GM12873 (cell line): ENCODE data around the gene FGD5.

Source experiments
- TF ChIP-seq, protein P1 (sequence below): IDR thresholded peaks from 2 replicates; pipeline ENCODE4 v1.5.1; 2012; ENCODE audit warnings: low read depth, mild to moderate bottlenecking, moderate library complexity, low read length, control low read depth; ENCODE audit not compliant: insufficient read depth; ENCODE audit errors: missing control alignments

FGD5 gene

DNA sequence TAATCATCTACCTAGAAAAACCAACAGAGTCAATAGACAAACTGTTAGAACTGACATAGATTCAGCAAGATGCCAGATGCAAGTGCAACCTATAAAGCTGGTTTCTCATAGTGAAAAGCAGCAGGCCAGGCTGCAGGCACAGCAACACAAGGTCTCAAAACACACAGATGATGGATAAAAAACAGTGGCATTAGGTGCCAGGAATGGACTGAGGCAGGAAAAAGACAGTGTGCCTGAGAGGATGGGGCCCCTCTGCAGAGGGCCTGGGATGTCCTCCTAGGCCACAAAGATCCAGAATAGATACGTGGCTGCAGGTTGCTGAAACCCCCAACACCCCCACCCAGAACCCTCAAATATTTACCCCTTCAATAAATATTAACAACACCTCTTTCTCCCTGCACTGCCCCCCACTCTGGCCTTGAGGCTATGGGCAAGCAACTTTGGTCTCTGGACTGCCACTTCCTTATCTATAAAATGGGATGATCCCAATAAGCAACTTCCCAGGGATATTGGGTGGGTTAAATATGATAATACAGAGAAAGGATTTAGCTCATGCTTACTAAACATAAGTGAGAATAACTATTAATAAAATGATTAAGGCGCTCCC lies 35.2 kb upstream of the FGD5 start:
- TF ChIP-seq, protein P1, sequence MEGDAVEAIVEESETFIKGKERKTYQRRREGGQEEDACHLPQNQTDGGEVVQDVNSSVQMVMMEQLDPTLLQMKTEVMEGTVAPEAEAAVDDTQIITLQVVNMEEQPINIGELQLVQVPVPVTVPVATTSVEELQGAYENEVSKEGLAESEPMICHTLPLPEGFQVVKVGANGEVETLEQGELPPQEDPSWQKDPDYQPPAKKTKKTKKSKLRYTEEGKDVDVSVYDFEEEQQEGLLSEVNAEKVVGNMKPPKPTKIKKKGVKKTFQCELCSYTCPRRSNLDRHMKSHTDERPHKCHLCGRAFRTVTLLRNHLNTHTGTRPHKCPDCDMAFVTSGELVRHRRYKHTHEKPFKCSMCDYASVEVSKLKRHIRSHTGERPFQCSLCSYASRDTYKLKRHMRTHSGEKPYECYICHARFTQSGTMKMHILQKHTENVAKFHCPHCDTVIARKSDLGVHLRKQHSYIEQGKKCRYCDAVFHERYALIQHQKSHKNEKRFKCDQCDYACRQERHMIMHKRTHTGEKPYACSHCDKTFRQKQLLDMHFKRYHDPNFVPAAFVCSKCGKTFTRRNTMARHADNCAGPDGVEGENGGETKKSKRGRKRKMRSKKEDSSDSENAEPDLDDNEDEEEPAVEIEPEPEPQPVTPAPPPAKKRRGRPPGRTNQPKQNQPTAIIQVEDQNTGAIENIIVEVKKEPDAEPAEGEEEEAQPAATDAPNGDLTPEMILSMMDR = no peak

DNA sequence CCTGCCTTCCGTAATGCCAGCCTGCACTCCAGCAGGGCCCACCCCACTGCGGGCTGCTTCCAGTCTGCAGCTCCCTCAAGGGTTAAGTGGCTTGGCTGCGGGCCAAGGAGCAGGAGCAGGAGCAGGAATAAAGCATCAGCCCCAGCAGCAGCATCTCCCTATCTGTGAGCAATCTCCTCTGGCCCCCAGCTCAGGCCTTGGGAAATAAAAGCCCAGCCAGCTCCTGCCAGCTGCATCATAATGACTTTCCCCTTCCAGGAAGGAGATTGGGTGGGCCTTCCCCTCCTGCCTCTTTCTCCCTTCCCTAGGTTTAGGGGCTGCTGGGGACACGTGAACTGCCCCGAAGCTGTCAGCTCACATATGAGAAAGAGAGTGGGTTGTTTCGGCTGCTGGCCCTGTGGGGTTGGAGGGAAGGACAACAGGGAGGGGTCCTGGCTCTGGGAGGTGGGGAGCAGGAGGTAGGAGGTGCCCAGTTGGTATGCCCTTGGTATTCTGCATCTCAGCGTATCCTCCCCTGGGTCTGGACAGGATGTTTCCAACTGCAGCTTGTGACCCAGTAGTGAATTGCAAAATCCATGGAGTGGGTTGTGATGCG lies 34.6 kb upstream of the FGD5 start:
- TF ChIP-seq, protein P1 = no peak

DNA sequence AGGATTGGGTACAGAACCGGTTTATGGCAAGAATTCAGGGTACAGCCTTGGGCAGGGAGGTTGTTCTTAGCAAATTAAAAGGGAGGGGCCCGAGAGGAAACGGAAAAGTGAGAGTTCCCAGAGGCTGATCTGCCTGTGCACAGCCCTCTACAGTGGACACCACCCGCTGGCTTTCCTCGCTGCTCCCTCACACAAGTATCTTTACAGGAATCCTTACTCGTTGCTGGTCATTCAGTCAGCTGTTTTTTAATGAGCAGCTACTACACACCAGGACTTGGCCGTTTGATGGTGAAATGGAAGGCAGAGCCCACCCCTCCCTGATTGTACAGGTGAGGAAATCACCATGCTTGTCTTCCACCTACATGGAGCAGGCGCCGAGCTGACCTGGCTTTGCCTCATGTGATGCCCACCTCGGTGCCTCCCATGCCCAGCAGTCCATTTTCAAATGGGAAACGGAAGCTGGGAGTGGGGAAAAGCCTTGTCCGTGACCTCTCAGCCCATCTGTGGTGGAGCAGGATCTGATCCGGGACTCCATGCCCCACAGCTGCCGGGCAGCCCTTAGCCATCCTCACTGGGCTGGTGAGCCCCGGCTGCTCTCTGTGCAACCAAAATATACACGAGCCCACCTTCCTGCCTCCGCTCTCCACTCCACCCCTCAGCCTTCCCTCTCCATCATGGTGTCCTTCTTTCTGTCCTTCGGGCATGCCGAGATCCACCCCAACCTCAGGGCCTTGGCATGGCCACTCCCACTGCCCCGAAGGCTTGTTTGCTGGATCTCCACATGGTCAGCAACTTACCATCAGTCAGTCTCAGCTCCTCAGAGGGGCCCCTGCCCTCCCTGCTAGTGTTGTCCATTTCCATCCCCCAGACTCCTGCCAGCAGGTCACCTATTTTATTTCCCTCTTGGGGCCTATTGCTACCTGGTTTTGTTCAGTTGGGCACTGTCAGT lies 33.3 kb upstream of the FGD5 start:
- TF ChIP-seq, protein P1 = no peak

DNA sequence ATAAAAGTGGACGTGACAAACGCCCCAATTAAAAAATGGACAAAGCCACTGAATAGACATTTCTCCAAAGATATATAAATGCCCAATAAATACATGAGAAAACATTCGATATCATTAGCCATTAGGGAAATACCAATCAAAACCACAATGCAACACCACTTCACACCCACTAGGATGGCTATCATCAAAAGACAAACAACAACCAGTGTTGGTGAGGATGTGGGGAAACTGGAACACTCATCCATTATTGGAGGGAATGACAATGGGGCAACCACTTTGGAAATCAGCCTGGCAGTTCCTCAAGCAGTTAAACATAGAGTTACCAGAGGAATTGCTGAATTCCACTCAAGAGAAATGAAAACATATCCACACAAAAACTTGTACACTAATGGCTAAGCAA lies 32.4 kb upstream of the FGD5 start:
- TF ChIP-seq, protein P1 = no peak

DNA sequence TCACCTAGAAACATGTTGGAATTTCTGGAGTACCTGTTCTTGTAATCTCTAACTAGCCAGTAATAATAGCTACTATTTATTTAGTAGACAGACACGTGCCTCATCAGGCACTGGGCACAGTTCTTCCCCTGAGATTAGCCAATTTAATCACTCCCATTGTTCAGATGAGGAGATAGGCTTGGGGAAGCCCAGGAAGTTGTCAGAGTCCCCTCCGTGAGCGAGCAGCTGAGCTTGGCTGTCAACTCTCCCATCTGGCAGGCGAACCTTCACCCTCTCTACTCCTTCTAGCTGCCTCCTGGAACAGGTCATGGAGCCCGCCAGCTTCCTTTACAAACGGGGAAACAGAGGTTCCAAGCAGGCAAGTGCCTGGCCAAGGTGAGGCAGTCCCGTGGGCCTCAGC lies 31.1 kb upstream of the FGD5 start:
- TF ChIP-seq, protein P1 = no peak

DNA sequence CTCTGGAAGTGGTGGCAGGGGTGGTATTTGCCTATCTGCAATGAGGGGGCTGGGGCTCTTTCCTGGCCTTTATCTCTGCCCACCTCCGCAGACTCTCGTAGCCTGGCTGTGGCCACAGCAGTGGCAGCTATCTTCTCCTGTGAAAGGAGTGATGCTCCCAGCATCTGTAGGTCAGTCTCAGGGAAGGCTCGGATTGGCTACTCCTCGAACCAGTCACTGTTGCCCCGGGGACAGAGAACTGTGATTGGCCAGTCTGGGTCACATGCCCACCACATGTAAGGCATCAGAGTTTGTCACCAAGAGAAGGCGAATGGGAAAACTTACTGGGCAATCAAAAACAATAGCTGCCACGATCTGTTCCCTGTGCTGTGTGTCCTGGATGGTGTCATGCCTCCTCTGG lies 30.1 kb upstream of the FGD5 start:
- TF ChIP-seq, protein P1 = no peak

DNA sequence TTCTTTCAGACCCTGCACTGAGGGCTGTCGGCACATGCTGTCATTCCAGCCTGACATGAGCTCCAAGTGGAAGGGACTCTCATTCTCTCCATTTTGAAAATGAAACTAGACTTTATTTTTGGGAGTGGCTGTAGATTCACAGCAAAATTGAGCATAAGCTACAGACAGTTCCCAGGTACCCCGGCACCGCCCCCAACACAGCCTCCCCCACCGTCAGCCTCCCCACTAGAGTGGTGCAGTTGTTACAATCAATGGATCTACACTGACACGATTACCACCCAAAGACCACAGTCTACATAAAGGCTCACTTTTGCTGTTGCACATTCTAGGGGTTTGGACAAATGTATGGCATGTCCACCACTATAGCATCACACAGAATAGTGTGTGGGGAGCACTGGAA lies 29.5 kb upstream of the FGD5 start:
- TF ChIP-seq, protein P1 = no peak
